ENCODE measurements around the gene ALK. TPM values are rescaled to one million over a fixed set of nuclear protein-coding genes. Genes with fewer than 3 reads are reported as not detected.

ALK gene
- total RNA-seq, 4 donors from 2014 or later: 0.66 TPM; not detected in 3

DNA sequence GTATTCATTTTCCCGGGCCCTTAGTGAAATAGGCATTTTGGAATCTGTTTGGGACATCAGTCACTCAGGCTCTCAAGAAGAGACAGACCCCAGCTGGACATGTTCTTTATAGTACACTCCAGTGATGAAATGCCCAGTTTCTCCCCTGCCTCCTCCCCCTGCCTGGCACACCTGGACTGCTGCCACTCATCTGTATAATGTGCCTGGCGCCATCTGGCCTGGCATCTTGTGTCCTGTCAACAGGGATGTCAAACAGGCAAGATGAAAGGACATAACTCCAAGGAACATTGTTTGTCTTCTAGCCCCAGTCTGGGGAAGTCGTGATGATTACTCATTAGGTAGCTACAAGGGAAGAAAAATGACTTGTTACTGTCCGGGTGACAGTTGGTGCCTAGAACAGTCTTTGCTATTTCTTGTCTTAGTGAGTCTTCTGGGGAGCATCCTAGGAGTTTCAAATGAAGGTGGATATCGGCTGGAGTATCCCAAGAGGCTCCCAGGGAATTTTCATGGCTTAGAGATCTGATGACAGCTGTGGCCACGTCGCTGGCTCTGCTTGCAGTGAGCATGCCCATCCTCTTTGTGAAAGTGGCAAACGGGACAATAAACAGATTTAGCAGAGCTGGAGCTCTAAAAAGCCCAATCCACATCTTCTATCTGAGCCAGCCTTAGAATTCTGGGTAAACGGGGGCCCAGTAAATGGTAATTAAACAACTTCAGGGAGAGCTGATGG lies 153.6 kb downstream of the ALK start:
- TF ChIP-seq, protein P1, sequence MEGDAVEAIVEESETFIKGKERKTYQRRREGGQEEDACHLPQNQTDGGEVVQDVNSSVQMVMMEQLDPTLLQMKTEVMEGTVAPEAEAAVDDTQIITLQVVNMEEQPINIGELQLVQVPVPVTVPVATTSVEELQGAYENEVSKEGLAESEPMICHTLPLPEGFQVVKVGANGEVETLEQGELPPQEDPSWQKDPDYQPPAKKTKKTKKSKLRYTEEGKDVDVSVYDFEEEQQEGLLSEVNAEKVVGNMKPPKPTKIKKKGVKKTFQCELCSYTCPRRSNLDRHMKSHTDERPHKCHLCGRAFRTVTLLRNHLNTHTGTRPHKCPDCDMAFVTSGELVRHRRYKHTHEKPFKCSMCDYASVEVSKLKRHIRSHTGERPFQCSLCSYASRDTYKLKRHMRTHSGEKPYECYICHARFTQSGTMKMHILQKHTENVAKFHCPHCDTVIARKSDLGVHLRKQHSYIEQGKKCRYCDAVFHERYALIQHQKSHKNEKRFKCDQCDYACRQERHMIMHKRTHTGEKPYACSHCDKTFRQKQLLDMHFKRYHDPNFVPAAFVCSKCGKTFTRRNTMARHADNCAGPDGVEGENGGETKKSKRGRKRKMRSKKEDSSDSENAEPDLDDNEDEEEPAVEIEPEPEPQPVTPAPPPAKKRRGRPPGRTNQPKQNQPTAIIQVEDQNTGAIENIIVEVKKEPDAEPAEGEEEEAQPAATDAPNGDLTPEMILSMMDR (IDR thresholded peaks at IDR 0.05): no peak
- no peak for TF ChIP-seq POLR2A (IDR thresholded peaks at IDR 0.05)
- 58 to 62% methylated on average over 9 of the region's 9 CpGs for whole genome bisulfite sequencing, 2 donors
- H3K4me3 ChIP-seq (ENCODE audit: low read depth, poor library complexity, severe bottlenecking): no peak overlapping the region
- no peak for DNase-seq (ENCODE audit: low spot score in 2 of 2)
- intact Hi-C loops (cut with DNase I; ENCODE audit: low total_unique reads): no loop called here

DNA sequence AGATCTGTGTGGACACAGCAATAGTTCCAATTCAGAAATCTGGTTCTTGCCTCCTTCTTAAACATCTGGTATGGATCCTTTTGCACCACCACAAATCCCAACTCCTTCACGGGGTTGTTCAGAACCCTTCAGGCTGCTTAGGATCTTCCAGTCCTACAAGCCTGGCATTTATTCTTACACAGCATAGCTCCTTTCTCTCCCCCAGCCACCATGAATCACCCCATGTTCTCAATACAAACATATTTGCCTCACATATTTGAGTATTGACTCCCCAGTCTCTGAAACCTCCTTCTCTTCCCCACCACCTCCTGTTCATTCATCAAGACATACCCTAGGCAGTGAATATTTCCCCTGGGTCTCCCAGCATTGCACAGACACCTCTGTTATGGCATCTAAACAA lies 155.2 kb downstream of the ALK start:
- 45 to 67% methylated on average over 1 of the region's 1 CpG for WGBS, 2 donors
- intact Hi-C loops (cut with DNase I; ENCODE audit: low total_unique reads): no loop called here
- H3K4me3 ChIP-seq (ENCODE audit: low read depth, poor library complexity, severe bottlenecking): no peak overlapping the region
- no peak for TF ChIP-seq POLR2A (IDR thresholded peaks at IDR 0.05)
- TF ChIP-seq, protein P1 (IDR thresholded peaks at IDR 0.05): no peak
- DNase-seq (ENCODE audit: low spot score in 2 of 2): no peak

DNA sequence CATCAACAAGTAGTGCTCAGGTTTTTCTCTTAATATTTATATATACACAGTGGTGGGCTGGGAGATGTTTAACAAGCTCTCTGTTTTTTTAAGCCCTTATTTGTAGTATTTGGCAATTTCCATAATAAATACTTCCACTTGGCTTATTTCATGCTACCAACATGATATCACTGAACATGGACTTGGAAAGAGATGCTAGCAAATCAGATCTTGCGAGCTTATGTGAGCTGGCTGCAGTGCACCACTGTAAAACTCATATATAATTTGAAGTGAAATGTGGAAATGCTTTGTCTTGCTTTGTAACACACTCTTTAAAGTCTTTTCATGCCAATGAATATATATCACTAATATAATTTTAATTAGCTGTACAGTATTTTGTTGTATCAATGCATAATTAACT lies 155.7 kb downstream of the ALK start:
- no peak for DNase-seq (ENCODE audit: low spot score in 2 of 2)
- WGBS, 2 donors: 53 to 59% methylated on average over 1 of the region's 1 CpG
- TF ChIP-seq, protein P1 (IDR thresholded peaks at IDR 0.05): no peak
- no peak for TF ChIP-seq POLR2A (IDR thresholded peaks at IDR 0.05)
- no peak overlapping the region for H3K4me3 ChIP-seq (ENCODE audit: low read depth, poor library complexity, severe bottlenecking)
- intact Hi-C loops (cut with DNase I; ENCODE audit: low total_unique reads): no loop called here

DNA sequence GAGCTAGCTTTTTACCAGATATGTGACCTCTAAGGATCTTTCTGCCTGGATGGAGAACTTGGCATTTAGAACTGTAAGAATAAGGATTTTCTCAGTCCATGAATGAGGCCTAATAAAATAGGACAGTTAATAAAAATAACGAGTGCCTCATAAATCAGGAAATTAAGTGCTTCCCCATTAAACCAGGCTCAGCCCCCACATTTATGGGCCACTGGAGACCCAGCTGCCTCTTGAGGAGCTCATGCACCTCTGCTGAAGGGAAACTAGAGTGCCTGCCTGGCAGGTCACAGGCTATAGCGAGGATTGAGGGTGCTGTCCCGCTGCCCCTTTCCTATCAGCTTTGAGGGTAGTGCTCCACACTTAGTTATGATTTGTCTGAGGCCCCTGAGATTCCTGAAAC lies 158.0 kb downstream of the ALK start:
- DNase-seq (ENCODE audit: low spot score in 2 of 2): no peak
- 26 to 37% methylated on average over 3 of the region's 3 CpGs for WGBS, 2 donors
- no peak overlapping the region for H3K4me3 ChIP-seq (ENCODE audit: low read depth, poor library complexity, severe bottlenecking)
- TF ChIP-seq, protein P1 (IDR thresholded peaks at IDR 0.05): no peak
- TF ChIP-seq POLR2A (IDR thresholded peaks at IDR 0.05): no peak
- intact Hi-C loops (cut with DNase I; ENCODE audit: low total_unique reads): no loop called here

DNA sequence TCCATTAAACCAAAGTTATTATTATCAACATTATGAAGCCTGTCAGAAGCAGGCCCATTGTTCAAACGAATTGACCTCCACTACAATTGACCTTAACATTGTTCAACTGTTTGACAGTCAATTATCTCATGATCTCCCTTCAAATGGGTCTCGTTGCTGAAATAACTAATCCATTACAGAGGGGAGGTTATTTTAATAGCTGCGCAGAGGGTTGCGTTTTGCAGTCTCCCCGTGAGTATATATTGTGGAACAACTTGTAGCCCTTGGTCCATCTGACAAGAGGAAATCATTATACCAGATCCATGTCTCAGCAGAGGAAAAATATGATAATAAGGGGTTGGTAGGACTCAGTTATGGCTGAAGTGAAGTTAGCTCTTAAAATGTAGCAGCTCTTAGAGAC lies 159.1 kb downstream of the ALK start:
- no peak for DNase-seq (ENCODE audit: low spot score in 2 of 2)
- intact Hi-C loops (cut with DNase I; ENCODE audit: low total_unique reads): no loop called here
- WGBS, 2 donors: 84 to 87% methylated on average over 5 of the region's 5 CpGs
- no peak overlapping the region for H3K4me3 ChIP-seq (ENCODE audit: low read depth, poor library complexity, severe bottlenecking)
- TF ChIP-seq, protein P1 (IDR thresholded peaks at IDR 0.05): no peak
- no peak for TF ChIP-seq POLR2A (IDR thresholded peaks at IDR 0.05)

DNA sequence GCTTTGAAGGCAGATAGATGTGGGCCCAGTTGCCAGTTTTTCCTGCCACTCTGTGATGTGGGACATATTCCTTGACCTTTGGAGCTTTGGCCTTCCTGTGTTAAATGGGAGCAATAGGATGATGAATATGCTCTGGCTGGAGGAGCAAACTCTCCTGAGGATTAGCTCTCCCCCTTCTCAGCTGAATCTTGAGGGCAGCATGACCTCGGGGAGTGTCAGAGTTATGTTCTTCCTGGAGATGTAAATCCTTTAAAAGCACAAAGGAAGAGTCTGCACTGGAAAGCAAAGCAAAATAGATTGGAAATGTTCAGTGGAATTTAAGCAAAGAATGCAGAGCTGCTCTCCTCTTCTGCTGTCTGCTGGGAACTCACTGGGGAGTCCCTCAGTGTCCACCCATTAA lies 160.1 kb downstream of the ALK start:
- DNase-seq (ENCODE audit: low spot score in 2 of 2): no peak
- WGBS, 2 donors: 42 to 54% methylated on average over 1 of the region's 1 CpG
- intact Hi-C loops (cut with DNase I; ENCODE audit: low total_unique reads): no loop called here
- no peak for TF ChIP-seq POLR2A (IDR thresholded peaks at IDR 0.05)
- TF ChIP-seq, protein P1 (IDR thresholded peaks at IDR 0.05): no peak
- H3K4me3 ChIP-seq (ENCODE audit: low read depth, poor library complexity, severe bottlenecking): no peak overlapping the region
